ENCODE results near the gene EXO5.

EXO5 gene

GRCh38 chr1:40479156-40479555, 29.4 kb upstream of the EXO5 start:
- no peak for TF ChIP-seq CTCF (IDR thresholded peaks at IDR 0.05)

GRCh38 chr1:40495315-40495903, 13.2 kb upstream of the EXO5 start:
- TF ChIP-seq CTCF (IDR thresholded peaks at IDR 0.05) = no peak

- TF ChIP-seq CTCF (IDR thresholded peaks at IDR 0.05) = no peak
Observed at GRCh38 chr1:40507973-40508372, 594 bp upstream of the EXO5 start.

GRCh38 chr1:40519517-40519916, 10.9 kb downstream of the EXO5 start:
- TF ChIP-seq CTCF (IDR thresholded peaks at IDR 0.05) = no peak

- TF ChIP-seq CTCF (IDR thresholded peaks at IDR 0.05) = no peak
Observed at GRCh38 chr1:40530735-40531380, 22.3 kb downstream of the EXO5 start.

GRCh38 chr1:40531381-40532061, 23.0 kb downstream of the EXO5 start, which contains the start of gene ZNF684:
ZNF684 (plus strand) TSS chr1:40531637; CDS start chr1:40533167, 1,530 bp downstream.
- no peak for TF ChIP-seq CTCF (IDR thresholded peaks at IDR 0.05)

- no peak for TF ChIP-seq CTCF (IDR thresholded peaks at IDR 0.05)
Observed at GRCh38 chr1:40532062-40532389, 23.5 kb downstream of the EXO5 start.

Measured in LNCAP (cell line).